K562 (cell line): ENCODE results near the gene MXRA7. TPM values are rescaled to one million over a fixed set of nuclear protein-coding genes. Genes with fewer than 3 reads are reported as not detected.

ENCODE experiments used
- FOXK1 ChIP-seq: sonication (generic); formaldehyde crosslinking; IDR thresholded peaks from 2 replicates; pipeline ENCODE4 v1.8.0; 2022; ENCODE audit warnings: missing genetic modification reagents, mild to moderate bottlenecking, borderline replicate concordance
- HCFC1 ChIP-seq: IDR thresholded peaks from 2 replicates; pipeline ENCODE4 v1.6.1; 2012; ENCODE audit warnings: low read depth, low read length, improper control_type of control experiment
- ILF3 ChIP-seq: fragments of 450-650 bp; IDR thresholded peaks from 2 replicates; pipeline ENCODE4 v1.6.1; 2018; ENCODE audit warnings: antibody characterized with exemption, mild to moderate bottlenecking, moderate library complexity, borderline replicate concordance
- MYNN ChIP-seq, 2 experiments: sonication (generic); formaldehyde crosslinking in 1 of 2; IDR thresholded peaks; 2 replicates each; pipeline versions ENCODE4 v1.5.0 to v1.6.1; 2016 to 2020; ENCODE audit warnings: antibody characterized with exemption in 1 of 2, missing genetic modification reagents in 1 of 2
- TRIM28 ChIP-seq: fragments of 450-650 bp; IDR thresholded peaks from 2 replicates; pipeline ENCODE4 v1.6.1; 2017
- ZFP1 ChIP-seq: fragments of 450-650 bp; formaldehyde crosslinking; IDR thresholded peaks from 2 replicates; pipeline ENCODE4 v1.4.0; 2020; ENCODE audit warnings: mild to moderate bottlenecking, mixed read lengths
- ZNF324 ChIP-seq: fragments of 250-450 bp; sonication (Bioruptor Pico); IDR thresholded peaks from 2 replicates; pipeline ENCODE4 v1.4.0; 2020; ENCODE audit warnings: mild to moderate bottlenecking
- polyA plus RNA-seq, 8 experiments: library from polyadenylated mRNA; depleted of rRNA in 4 of 8; stranded (reverse) in 5 of 8; unstranded in 3 of 8; fragments of >200 nt; fragmentation: Nextera tagmentation in 2 of 8; fragmentation: Illumina TruSeq in 1 of 8; extraction: Ambion mirVana in 2 of 8; extraction: Trizol in 1 of 8; gene quantifications; 2 replicates each; pipeline versions ENCODE4 v1.2.1 to v1.2.3, GENCODE V29; 2011 to 2014; ENCODE audit warnings: inconsistent platforms in 1 of 8, missing spikeins in 1 of 8
- total RNA-seq, 7 experiments: library from RNA; depleted of rRNA in 6 of 7; stranded (reverse); fragments of >200 nt in 6 of 7; fragmentation: Illumina TruSeq in 2 of 7; extraction: Trizol in 2 of 7; gene quantifications; 2 replicates each; pipeline versions ENCODE4 v1.2.1 to v1.2.3, GENCODE V29; 2011 to 2021; ENCODE audit warnings: low replicate concordance in 1 of 7
- TF ChIP-seq, protein P1 (sequence below): fragments of 200-800 bp; sonication (Bioruptor generic); IDR thresholded peaks from 2 replicates; pipeline ENCODE4 v1.6.1; 2016; ENCODE audit warnings: missing genetic modification characterization, missing compliant biosample characterization
- TF ChIP-seq, protein P2 (sequence below): fragments of 250-450 bp; sonication (Bioruptor Pico); IDR thresholded peaks from 2 replicates; pipeline ENCODE4 v1.8.0; 2022; ENCODE audit warnings: inconsistent platforms, mild to moderate bottlenecking, moderate library complexity, borderline replicate concordance
- TF ChIP-seq, protein P3 (sequence below): fragments of 250-450 bp; sonication (Bioruptor Pico); IDR thresholded peaks from 2 replicates; pipeline ENCODE4 v1.5.0; 2021
- TF ChIP-seq, protein P4 (sequence below): fragments of 450-650 bp; formaldehyde crosslinking; conservative IDR thresholded peaks from 2 replicates; pipeline ENCODE4 v1.4.0; 2022; ENCODE audit warnings: mild to moderate bottlenecking, missing genetic modification characterization
- TF ChIP-seq, protein P5 (sequence below), 2 experiments: fragments of 150-350 bp in 1 of 2; IDR thresholded peaks; 2 replicates each; pipeline ENCODE4 v1.6.1; 2012 to 2016; ENCODE audit warnings: low read depth in 2 of 2, low read length in 2 of 2, mild to moderate bottlenecking in 1 of 2, moderate library complexity in 1 of 2

MXRA7 gene
- total and polyA plus RNA-seq, 9 of the 15 experiments (the other 6 are each of a cell fraction or from before 2014, with no cell fraction given): 2.6 to 38.4 (median 14.3) TPM

DNA sequence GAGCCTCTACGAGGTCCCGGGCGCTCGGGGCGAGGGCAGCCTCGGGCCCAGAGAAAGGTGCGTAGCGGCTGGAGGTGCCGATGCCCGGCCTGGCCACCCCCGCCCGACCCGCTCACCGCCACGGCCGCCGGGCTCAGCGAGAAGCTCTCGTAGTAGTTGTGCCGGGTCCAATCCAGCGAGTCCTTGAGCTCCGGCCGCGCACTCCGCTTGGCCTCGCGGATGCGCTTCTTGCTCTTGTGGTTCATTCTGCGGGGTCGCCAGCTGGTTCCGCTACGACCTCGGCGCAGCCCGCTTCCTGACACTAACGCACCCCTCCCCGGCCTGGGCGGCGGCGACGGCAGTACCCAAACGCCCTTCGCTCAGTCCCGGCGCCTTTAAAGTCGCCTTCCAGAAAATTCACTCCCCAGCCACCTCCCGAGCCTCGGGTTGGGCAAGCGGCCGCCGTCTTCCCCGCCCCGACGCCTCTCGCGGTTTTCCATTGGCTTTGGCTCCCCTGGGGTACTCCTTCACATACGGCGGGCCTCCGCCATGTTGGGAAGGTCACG lies 15.5 kb upstream of the MXRA7 start, which contains the start of gene JMJD6 (continued):
- TF ChIP-seq, protein P1, sequence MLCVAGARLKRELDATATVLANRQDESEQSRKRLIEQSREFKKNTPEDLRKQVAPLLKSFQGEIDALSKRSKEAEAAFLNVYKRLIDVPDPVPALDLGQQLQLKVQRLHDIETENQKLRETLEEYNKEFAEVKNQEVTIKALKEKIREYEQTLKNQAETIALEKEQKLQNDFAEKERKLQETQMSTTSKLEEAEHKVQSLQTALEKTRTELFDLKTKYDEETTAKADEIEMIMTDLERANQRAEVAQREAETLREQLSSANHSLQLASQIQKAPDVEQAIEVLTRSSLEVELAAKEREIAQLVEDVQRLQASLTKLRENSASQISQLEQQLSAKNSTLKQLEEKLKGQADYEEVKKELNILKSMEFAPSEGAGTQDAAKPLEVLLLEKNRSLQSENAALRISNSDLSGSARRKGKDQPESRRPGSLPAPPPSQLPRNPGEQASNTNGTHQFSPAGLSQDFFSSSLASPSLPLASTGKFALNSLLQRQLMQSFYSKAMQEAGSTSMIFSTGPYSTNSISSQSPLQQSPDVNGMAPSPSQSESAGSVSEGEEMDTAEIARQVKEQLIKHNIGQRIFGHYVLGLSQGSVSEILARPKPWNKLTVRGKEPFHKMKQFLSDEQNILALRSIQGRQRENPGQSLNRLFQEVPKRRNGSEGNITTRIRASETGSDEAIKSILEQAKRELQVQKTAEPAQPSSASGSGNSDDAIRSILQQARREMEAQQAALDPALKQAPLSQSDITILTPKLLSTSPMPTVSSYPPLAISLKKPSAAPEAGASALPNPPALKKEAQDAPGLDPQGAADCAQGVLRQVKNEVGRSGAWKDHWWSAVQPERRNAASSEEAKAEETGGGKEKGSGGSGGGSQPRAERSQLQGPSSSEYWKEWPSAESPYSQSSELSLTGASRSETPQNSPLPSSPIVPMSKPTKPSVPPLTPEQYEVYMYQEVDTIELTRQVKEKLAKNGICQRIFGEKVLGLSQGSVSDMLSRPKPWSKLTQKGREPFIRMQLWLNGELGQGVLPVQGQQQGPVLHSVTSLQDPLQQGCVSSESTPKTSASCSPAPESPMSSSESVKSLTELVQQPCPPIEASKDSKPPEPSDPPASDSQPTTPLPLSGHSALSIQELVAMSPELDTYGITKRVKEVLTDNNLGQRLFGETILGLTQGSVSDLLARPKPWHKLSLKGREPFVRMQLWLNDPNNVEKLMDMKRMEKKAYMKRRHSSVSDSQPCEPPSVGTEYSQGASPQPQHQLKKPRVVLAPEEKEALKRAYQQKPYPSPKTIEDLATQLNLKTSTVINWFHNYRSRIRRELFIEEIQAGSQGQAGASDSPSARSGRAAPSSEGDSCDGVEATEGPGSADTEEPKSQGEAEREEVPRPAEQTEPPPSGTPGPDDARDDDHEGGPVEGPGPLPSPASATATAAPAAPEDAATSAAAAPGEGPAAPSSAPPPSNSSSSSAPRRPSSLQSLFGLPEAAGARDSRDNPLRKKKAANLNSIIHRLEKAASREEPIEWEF (CRISPR knock-in tag): no peak
- TF ChIP-seq, protein P2, sequence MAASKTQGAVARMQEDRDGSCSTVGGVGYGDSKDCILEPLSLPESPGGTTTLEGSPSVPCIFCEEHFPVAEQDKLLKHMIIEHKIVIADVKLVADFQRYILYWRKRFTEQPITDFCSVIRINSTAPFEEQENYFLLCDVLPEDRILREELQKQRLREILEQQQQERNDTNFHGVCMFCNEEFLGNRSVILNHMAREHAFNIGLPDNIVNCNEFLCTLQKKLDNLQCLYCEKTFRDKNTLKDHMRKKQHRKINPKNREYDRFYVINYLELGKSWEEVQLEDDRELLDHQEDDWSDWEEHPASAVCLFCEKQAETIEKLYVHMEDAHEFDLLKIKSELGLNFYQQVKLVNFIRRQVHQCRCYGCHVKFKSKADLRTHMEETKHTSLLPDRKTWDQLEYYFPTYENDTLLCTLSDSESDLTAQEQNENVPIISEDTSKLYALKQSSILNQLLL (CRISPR knock-in tag): no peak
- TF ChIP-seq, protein P3, sequence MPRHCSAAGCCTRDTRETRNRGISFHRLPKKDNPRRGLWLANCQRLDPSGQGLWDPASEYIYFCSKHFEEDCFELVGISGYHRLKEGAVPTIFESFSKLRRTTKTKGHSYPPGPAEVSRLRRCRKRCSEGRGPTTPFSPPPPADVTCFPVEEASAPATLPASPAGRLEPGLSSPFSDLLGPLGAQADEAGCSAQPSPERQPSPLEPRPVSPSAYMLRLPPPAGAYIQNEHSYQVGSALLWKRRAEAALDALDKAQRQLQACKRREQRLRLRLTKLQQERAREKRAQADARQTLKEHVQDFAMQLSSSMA (CRISPR knock-in tag): peak; percentile 99
- TF ChIP-seq, protein P4, sequence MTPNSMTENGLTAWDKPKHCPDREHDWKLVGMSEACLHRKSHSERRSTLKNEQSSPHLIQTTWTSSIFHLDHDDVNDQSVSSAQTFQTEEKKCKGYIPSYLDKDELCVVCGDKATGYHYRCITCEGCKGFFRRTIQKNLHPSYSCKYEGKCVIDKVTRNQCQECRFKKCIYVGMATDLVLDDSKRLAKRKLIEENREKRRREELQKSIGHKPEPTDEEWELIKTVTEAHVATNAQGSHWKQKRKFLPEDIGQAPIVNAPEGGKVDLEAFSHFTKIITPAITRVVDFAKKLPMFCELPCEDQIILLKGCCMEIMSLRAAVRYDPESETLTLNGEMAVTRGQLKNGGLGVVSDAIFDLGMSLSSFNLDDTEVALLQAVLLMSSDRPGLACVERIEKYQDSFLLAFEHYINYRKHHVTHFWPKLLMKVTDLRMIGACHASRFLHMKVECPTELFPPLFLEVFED (CRISPR knock-in tag): no peak
- TF ChIP-seq FOXK1 (CRISPR knock-in tag) (no peak), ZFP1 (CRISPR knock-in tag) (no peak), MYNN (IDR thresholded peaks at IDR 0.05) (no peak), MYNN (CRISPR knock-in tag; IDR thresholded peaks at IDR 0.05) (no peak), TRIM28 (no peak), ZNF324 (CRISPR knock-in tag) (no peak), ILF3 (no peak), HCFC1 (peak; percentile 92)
- TF ChIP-seq, protein P5, sequence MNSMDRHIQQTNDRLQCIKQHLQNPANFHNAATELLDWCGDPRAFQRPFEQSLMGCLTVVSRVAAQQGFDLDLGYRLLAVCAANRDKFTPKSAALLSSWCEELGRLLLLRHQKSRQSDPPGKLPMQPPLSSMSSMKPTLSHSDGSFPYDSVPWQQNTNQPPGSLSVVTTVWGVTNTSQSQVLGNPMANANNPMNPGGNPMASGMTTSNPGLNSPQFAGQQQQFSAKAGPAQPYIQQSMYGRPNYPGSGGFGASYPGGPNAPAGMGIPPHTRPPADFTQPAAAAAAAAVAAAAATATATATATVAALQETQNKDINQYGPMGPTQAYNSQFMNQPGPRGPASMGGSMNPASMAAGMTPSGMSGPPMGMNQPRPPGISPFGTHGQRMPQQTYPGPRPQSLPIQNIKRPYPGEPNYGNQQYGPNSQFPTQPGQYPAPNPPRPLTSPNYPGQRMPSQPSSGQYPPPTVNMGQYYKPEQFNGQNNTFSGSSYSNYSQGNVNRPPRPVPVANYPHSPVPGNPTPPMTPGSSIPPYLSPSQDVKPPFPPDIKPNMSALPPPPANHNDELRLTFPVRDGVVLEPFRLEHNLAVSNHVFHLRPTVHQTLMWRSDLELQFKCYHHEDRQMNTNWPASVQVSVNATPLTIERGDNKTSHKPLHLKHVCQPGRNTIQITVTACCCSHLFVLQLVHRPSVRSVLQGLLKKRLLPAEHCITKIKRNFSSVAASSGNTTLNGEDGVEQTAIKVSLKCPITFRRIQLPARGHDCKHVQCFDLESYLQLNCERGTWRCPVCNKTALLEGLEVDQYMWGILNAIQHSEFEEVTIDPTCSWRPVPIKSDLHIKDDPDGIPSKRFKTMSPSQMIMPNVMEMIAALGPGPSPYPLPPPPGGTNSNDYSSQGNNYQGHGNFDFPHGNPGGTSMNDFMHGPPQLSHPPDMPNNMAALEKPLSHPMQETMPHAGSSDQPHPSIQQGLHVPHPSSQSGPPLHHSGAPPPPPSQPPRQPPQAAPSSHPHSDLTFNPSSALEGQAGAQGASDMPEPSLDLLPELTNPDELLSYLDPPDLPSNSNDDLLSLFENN (IDR thresholded peaks at IDR 0.05; ENCODE audit: low read depth in 2 of 2, low read length in 2 of 2): 0 out of 4 replicates have a peak, but pooled peaks of 1 of the 2 experiments have one; percentile 56
